ENCODE results near the gene SF3B6.

The SF3B6 gene

GRCh38 chr2:24018241-24018640 lies 57.9 kb downstream of the SF3B6 start:
- no peak for DNase-seq

- no peak for DNase-seq
These were observed 58.4 kb downstream of the SF3B6 start for GRCh38 chr2:24017711-24018110.

Data from CD4-positive, alpha-beta T cell treated with Interferon gamma for 1 hour (primary cell).